HEK293 (cell line): ENCODE data around the gene KCNK4.

Experiments
- CTCF ChIP-seq: fragments of 450-650 bp; formaldehyde crosslinking; IDR thresholded peaks from 2 replicates; pipeline ENCODE4 v1.5.1; 2016; ENCODE audit warnings: missing biosample characterization, missing genetic modification characterization
- ZBTB7A ChIP-seq: fragments of 450-650 bp; formaldehyde crosslinking; IDR thresholded peaks from 2 replicates; pipeline ENCODE4 v1.5.1; 2016; ENCODE audit warnings: low read depth, missing biosample characterization, missing genetic modification characterization
- ZNF747 ChIP-seq: fragments of 450-650 bp; formaldehyde crosslinking; IDR thresholded peaks from 2 replicates; pipeline ENCODE4 v1.5.1; 2016; ENCODE audit warnings: missing biosample characterization, missing genetic modification characterization

GRCh38 chr11:64244107-64244506, 47.0 kb upstream of the KCNK4 start:
- TF ChIP-seq CTCF (tag by site-specific recombination) (no peak), ZBTB7A (tag by site-specific recombination) (no peak), ZNF747 (tag by site-specific recombination) (no peak)
